ENCODE data around the gene COX4I2.
"Not testable (repeated sequence)": the region's sequence is repeated elsewhere in the genome, so short reads cannot be mapped to it uniquely, and the experiment has no call there.

COX4I2 gene

GRCh38 chr20:31653561-31653960 is 15.8 kb downstream of the COX4I2 start:
- DNase-seq (ENCODE audit: low read depth in 3 of 3, low spot score in 1 of 3), result no peak

- no peak for DNase-seq (ENCODE audit: low read depth in 3 of 3, low spot score in 1 of 3)
Measured at GRCh38 chr20:31654534-31654933, 16.8 kb downstream of the COX4I2 start.

GRCh38 chr20:31661625-31662371 is 24.1 kb downstream of the COX4I2 start:
- DNase-seq (ENCODE audit: low read depth in 3 of 3, low spot score in 1 of 3), result peak; percentile 55 to 73 (median 59)

- DNase-seq (ENCODE audit: low read depth in 3 of 3, low spot score in 1 of 3), result no peak
Measured at GRCh38 chr20:31662372-31662854, 24.7 kb downstream of the COX4I2 start.

GRCh38 chr20:31663524-31663837 is 25.8 kb downstream of the COX4I2 start:
- DNase-seq (ENCODE audit: low read depth in 3 of 3, low spot score in 1 of 3), result no peak

GRCh38 chr20:31663838-31664695 is 26.4 kb downstream of the COX4I2 start:
- DNase-seq (ENCODE audit: low read depth in 3 of 3, low spot score in 1 of 3), result no peak

GRCh38 chr20:31664696-31665354 is 27.1 kb downstream of the COX4I2 start:
- no peak for DNase-seq (ENCODE audit: low read depth in 3 of 3, low spot score in 1 of 3)

- DNase-seq (ENCODE audit: low read depth in 3 of 3, low spot score in 1 of 3), result no peak
Measured at GRCh38 chr20:31665753-31666152, 28.0 kb downstream of the COX4I2 start.

- DNase-seq (ENCODE audit: low read depth in 3 of 3, low spot score in 1 of 3), result no peak
Measured at GRCh38 chr20:31666258-31667042, 28.7 kb downstream of the COX4I2 start.

- DNase-seq (ENCODE audit: low read depth in 3 of 3, low spot score in 1 of 3), result no peak
Measured at GRCh38 chr20:31667315-31668285, 29.9 kb downstream of the COX4I2 start.

- not testable (repeated sequence) for DNase-seq (ENCODE audit: low read depth in 3 of 3, low spot score in 1 of 3)
Measured at GRCh38 chr20:31668944-31669343, 31.2 kb downstream of the COX4I2 start.

- DNase-seq (ENCODE audit: low read depth in 3 of 3, low spot score in 1 of 3), result no peak
Measured at GRCh38 chr20:31669876-31670275, 32.2 kb downstream of the COX4I2 start.

- DNase-seq (ENCODE audit: low read depth in 3 of 3, low spot score in 1 of 3), result no peak
Measured at GRCh38 chr20:31670371-31671228, 32.9 kb downstream of the COX4I2 start.

GRCh38 chr20:31671324-31671723 is 33.6 kb downstream of the COX4I2 start:
- DNase-seq (ENCODE audit: low read depth in 3 of 3, low spot score in 1 of 3), result no peak

GRCh38 chr20:31673435-31673834 is 35.7 kb downstream of the COX4I2 start:
- DNase-seq (ENCODE audit: low read depth in 3 of 3, low spot score in 1 of 3), result no peak

GRCh38 chr20:31673943-31674463 is 36.3 kb downstream of the COX4I2 start:
- no peak for DNase-seq (ENCODE audit: low read depth in 3 of 3, low spot score in 1 of 3)

GRCh38 chr20:31674895-31675827 is 37.4 kb downstream of the COX4I2 start:
- peak; percentile 22 to 26 (median 25) for DNase-seq (ENCODE audit: low read depth in 3 of 3, low spot score in 1 of 3)
